GM19372 (cell line): ENCODE measurements around the gene SHROOM3.
"Not testable (repeated sequence)": the region's sequence is repeated elsewhere in the genome, so short reads cannot be mapped to it uniquely, and the experiment has no call there.

Experiments used
- ATAC-seq: cut with Tn5 transposase; IDR thresholded peaks from one replicate; pipeline ENCODE4 v1.9.1; 2021; ENCODE audit warnings: mild to moderate bottlenecking, low read depth, moderate library complexity; ENCODE audit not compliant: unreplicated experiment

SHROOM3 gene

DNA sequence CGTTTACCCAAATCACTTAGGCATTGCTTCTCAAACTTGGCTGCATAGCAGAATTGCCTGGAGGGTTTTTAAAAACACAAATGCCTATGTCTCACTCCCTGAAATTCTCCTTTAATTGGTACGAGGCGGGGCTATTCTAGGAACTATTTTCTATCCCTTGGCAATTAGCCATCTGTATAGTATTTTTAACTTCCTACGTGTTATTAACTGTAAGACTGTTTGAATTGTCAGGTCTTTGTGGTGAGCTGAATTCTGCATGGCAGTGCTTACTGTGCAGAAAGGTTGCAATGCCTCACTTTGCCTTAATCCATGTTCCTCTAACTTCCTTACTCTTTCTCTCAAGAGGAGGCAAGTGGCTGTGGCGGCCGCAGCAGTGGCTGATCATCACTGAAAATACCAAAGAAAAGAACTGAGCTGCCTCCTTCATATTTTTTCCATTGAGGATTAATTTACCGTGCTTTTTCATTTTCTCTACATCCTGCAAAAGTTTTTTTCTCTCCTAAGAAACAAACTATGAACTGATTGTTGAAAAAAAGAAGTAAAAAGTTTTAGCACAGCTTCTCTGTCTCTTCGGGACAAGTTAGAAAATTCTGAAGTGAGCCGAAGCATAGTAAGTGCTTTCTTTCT lies at the start of gene SHROOM3:
Gene SHROOM3, plus strand, starts transcription at position 329 of the 627 bp plus-strand sequence. CDS start 824 bp downstream, outside the sequence.
- no peak for ATAC-seq

DNA sequence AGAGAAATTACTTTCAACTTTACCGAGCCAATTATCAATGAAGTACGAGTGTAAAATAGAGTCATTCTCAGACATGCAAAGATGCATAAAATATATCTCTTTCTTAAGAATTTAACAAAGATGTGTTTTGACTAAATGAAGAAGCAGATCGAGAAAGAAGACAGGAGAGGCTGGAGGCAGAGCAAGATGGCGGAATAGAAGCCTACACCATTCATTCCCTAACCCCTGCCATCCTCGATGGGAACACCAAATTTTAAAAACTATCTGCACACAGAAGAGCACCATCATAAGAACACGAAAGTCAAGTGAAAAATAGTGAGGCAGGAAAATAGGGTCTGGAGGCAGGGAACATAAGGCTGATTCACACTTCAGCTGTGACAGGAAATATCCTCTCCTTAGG lies 49.1 kb upstream of the SHROOM3 start:
- ATAC-seq: no peak

DNA sequence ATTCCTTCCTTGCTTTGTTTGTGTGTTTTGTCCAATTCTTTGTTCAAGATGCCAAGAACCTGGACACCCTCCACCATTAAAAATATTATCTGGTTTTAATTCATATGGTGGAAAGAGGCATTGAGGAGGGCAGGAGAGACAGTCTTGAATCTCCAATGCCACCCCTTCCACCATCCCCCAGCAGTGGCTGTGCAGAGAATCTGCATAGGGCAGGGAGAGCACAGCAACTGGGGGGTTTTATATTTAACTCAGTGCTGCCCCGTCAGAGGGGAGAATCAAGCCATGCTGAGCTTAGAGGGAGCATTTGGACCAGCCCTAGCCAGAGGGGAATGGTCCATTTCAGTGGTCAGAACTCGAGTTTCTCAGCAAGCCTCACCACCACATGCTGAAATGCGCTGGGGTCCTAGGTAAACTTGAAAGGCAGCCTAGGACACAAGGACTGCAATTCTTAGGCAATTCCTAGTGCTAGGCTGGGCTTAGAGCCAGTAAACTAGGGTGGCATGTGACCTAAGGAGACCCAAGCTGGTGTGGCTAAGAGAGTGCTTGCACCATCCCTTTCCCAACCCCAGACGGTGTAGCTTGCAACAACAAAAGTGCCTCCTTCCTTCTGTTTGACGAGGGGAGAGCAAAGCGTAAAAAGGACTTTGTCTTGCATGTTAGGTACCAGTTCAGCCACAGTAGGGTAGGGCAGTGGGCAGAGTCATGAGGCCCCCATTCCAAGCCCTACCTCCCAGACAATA lies 48.3 kb upstream of the SHROOM3 start:
- ATAC-seq: no peak

DNA sequence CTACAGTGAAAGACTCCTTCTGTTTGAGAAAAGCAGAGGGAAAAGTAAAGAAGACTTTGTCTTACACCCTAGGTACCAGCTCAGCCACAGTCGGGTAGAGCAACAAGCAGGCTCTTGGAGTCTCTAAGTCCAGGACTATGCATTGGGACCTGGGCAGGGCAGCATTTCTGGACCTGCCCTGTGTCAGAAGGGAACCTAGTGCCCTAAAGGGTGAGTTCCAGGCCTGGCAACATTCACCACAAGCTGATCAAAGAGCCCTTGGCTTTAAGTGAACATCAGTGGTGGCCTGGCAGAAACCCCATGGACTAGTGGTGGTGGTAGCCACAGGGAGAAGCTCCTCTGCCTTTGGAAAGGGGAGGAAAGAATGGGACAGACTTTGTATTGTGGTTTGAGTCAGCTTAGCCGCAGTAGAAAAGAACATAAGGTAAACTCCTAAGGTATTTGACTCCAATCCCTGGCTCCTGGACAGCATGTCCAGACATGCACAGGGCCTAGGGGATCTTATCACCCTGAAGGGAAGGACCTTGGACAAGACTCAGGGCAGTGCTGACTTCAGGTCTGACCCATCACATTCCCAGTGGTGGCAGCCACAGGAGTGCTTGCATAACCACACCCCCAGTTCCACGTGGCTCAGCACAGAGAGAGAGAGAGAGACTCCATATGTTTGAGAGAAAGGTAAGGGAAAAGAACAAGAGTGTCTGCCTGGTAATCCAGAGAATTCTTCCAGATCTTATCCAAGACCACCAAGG lies 46.7 kb upstream of the SHROOM3 start:
- ATAC-seq: no peak

DNA sequence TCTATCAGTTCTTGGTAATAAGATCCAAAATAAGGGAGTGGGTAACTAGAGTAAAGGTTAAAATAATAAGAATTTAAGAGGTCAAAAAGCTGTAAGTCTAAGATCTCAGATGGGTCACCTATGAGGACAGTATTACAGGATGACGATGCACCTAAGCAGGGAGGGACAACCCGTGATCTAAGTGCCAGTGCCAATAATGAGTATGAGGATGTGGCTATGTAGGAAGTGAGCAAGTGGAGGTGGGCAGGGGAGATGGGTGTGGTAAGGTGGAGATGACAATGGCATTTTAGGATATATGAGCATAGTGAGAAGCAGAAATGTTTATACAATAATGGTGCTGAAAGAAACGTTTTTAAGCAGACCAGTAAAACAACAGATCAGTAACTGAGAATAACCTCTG lies 33.4 kb upstream of the SHROOM3 start:
- ATAC-seq: no peak

DNA sequence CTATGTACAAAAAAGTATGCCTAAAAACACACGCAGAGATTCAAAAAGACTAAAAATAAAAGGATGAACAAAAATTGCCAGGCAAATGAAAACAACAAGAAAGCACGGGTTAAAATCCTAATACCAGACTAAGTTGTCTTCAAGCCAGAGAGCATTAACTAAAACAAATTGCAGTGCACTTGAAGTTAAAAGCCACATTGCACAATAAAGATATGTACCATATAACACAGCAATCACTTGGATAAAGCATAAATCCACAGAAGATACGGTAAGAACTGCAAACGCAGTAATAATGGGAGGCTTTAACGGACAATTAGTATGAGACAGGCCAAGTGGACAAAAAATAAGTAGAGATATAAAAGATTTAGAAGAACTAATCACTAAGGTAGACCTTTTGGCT lies 28.9 kb upstream of the SHROOM3 start:
- ATAC-seq: no peak

DNA sequence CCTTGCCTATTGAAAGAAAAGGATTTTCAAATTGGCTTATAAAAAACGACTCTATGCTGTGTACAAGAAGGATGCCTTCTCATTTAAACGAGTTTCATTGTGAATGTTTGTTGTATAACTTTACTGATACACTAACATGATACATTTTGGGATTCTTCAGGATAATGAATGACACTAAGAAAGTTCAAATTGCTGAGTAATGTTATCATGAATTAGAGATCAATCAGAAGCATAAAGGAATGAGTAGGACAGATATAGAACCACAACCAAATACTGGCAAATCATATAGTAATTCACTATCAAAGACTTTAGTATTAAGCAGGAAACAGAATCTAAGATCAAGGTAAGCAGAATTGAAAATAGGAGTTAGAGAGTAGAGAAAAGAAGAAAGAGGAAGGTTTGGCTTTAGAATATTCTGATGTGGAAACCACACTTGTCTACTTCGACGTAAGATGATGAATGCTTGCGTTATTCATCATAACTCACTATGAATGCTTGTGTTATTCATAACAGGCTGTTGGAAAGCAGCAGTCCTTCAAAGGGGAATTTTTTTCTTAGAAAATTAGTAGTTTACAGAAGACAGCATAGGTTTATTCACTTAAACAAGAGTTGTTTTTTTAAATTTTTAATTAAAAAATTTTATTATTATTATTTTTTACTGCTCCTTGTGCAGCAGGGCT lies 27.4 kb upstream of the SHROOM3 start:
- ATAC-seq: no peak

DNA sequence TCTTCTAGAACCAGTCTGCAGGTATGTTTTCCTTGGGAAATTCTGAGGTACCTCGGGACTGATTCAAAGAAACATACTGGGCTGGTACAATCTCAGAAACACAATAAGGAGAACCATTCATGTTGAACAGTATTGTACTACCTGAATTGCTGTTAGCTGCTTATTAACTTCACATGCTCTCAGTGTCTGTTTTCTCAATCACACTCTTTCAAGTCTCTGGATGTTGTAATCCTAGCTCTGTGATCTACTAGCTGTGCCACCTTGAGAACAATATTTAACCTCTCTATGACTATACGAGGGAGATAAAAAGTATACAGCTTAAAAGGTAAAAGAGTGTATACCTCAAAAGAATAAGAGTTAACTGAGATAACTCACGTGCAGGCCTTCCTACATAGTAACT lies 24.4 kb upstream of the SHROOM3 start:
- no peak for ATAC-seq

DNA sequence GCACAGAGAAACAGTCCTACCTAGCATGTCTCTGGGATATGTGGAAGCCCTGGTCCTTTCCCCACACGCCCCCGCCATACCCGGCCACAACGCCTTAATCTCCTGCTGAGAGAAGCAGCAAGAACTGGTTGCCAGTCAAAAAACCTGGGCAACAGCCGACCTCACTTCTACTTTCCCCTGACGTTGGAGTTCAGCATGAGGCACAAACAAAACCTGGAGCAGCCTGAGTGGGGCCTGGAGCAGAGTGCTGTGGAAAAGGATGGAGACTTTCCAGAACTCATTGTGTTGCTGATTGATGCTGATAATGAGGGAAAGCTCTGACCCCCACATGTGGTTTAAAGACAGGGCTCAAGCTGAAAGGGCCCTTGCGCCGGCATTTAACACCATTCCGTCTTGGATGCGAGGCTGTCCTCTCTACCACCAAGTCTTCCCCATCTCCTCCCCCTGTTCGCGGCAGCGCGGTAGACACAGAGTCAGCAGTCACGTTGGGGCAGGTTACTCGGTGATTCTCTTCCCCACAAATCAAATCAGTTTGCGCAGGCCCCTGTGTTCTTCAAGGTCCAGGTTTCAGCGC lies 14.8 kb upstream of the SHROOM3 start:
- ATAC-seq: no peak

DNA sequence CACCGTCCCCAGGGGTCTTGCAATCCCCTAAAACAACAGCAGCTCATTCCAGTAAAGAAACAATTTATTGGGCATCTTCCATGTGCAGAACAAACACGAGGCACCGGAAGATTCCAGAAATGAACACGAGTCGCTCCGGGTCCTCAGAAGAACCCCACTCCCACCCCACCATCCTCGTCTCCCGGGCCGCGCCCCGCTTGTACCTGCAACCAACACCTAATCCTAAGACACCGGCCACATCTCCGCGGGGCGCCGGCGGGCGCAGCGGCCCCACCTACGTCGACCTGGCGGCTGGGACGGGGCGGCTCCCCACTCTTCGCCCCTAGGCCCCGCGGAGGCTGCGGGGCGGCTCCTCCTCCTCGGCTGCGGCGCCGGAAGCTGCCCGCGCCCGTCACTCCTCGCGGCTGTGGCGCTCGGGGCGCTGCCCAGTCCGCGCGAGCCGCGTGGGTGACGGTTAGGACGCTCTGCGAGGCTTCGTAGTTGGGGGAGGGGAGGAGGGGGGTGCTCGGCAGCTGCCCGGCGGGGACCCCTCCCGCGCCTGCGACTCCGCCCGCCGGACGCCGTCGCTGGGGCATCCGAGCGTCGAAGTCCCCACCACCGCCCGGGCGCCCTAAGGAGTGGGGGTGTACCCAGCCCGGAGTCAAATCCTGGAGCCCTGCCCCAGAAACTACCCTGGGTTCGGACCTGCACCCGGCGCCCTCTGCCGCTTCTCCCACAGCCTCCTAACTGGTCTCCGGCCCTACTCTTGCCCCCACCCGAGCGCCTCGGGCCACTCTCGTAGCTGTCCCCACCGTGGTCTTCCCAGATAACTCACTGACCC lies 14.1 kb upstream of the SHROOM3 start, which contains the start of gene CCDC158:
Gene CCDC158, minus strand, starts transcription at position 380 of the 820 bp plus-strand sequence. CDS start 17,934 bp downstream, outside the sequence.
- no peak for ATAC-seq

DNA sequence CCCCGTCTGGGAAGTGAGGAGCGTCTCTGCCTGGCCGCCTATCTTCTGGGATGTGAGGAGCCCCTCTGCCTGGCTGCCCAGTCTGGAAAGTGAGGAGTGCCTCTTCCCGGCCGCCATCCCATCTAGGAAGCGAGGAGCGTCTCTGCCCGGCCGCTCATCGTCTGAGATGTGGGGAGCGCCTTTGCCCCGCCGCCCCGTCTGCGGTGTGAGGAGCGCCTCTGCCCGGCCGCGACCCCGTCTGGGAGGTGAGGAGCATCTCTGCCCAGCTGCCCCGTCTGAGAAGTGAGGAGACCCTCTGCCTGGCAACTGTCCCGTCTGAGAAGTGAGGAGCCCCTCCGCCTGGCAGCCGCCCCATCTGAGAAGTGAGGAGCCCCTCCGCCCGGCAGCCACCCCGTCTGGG lies 11.9 kb upstream of the SHROOM3 start:
- not testable (repeated sequence) for ATAC-seq

DNA sequence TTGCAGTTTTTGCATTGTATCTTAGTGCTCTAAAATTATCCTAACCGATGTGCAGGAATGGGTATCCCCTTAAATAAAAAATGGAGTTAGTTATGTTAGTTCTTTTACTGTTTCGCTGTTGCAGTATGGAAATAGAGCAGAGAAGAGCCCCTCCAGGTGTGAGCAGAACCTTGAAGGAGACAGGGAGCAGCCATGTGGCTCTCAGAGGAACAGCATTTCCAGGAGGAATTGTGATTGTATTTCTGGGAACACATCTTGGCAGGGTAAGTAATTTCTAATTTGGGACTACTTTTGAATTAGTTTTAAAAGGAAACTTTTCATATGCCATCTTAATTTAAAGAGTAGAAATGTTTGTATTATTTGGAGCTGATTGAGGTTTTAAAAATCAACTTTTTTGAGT lies 8.8 kb upstream of the SHROOM3 start:
- no peak for ATAC-seq

DNA sequence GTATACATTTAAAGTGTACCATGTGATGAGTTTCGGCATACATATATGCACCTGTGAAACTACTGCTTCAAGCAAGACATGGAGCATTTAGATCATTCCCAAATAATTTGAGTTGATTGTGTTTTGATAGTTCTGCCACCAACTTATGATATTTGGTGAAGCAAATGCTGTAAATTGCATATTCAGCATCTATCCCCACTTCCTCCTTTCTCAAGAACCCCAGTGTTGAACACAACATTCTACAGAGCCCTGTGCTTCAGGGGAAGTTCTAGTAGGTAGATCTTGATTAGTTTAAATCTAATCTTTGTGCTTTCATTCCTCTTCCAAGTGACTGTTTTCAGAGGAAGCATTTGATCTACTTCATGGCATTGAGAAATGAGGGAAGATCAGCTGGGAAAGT lies 5.4 kb upstream of the SHROOM3 start:
- no peak for ATAC-seq

DNA sequence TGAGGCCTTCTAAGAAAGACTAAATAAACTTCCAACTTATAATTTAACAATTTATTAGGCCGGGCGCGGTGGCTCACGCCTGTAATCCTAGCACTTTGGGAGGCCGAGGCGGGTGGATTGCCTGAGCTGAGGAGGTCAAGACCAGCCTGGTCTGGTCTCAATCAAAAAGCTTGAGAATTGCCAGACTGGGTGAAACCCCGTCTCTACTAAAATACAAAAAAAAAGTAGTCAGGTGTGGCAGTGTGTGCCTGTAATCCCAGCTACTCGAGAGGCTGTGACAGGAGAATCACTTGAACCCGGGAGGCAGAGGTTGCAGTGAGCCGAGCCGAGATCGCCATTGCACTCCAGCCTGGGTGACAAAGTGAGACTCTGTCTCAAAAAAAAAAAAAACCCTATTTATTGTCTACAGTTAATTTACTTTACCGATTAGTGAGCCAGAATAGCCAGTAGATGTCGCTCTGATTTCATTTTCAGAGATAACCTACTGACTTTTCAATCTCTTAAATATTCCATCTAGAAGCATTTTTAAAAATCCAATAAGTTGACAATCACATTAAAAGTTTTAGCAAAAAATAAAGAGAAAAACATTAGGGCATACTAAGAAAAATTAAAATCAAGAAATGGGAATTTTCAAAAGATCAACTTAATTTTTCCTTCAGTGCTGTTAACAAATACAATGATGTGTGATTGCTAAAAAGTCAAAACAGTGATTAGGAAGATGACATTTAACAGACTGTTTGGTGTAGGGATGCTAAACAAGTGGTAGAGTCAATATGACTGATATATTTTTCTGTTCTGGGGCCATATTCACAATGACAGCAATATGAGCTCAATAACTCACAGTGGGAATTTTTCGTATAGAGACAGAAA lies 4.3 kb upstream of the SHROOM3 start:
- ATAC-seq: no peak

DNA sequence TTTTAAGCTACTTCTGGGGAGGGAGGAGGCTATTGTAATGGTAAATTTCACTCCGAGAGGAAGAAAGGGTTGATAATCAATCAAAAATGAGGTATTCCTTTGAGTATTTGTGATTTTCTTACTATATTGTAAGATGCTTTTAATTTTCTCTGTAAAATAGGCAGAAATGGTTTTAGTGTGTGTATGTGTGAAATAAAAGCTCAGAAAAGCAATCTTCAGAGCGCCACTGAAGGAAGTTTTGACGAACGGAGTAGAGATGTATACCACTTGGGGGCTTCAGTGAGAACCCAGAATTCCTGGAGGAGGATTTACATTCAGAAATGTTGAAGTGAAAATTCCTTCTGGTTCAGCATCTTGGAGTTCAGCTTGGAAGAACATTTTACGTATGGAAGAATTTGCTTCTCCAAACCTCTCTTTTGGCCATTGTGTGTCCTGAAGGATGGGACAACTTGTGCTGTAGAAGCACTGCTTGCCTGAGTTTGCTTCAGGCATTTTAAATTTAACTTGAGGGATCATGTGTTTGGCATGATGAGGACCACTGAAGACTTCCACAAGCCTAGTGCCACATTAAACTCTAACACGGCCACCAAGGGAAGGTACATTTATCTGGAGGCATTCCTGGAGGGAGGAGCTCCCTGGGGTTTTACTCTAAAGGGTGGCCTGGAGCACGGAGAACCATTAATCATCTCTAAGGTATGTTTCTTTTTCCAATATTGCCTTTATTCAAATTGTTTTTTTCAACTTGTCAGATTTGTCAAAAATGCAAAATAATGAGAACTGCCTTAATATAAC lies 695 bp downstream of the SHROOM3 start:
- no peak for ATAC-seq

DNA sequence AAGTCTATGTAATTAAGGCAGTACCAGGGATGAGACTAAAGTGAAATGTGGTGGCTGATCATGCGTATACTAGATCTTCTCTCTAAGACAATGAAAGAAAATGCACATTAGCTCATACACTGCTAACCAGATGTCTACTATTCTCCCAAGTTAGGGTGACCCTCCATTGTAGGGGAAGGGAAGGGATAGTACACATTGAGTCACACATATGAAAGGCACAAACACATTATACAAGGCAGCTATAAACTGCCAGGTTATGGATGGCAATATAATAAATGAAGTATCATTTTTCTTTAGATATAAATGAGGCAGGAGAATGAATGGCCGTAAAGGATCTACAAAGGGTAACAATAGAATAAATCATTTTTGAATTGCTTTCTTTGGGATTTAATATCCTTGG lies 4.5 kb downstream of the SHROOM3 start:
- no peak for ATAC-seq

DNA sequence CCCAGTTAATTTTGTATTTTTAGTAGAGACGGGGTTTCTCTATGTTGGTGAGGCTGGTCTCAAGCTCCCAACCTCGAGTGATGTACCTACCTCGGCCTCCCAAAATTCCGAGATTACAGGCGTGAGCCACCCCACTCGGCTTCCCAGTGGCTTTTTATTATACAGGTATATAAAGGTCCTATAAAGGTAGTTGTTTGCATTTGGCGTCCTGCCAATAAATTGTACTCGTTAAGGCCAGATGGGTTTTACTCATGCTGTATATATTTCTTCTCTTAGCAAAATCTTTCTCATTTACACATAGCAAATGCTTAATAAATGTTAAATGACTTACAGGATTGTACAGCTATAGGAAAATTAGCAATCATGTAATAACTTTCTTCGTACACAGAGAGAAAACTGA lies 6.9 kb downstream of the SHROOM3 start:
- ATAC-seq: no peak

DNA sequence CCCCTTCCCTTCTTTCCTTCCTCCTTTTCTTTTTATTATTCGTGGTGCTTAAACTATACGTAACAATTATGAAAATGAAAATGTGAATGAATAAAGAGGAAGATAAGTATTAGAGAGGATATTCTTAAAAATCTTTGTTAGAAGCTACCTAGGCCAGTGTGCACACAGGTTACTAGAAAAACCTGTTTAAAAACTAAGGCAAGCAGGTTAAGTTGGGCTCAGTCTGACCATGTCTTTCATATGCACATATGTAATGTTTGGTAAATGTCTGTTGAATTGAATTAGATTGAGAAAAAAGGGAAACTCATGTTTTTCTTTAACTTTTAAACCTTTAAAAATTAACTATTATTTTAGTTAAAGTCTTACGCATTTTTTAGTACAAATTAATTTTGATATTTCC lies 7.8 kb downstream of the SHROOM3 start:
- ATAC-seq: no peak
